Stimulated activated CD4-positive, alpha-beta T cell treated with anti-CD3 and anti-CD28 coated beads, Interleukin-2, amount 100 ng/mL, for 48 hours (primary cell): ENCODE measurements around the gene OR10A5.
"Not testable (repeated sequence)": the region's sequence is repeated elsewhere in the genome, so short reads cannot be mapped to it uniquely, and the experiment has no call there.

ENCODE experiments used
- DNase-seq, 2 donors: peaks; one replicate each; pipeline ENCODE4 v3.0.0-alpha.2; 2020

The OR10A5 gene

DNA sequence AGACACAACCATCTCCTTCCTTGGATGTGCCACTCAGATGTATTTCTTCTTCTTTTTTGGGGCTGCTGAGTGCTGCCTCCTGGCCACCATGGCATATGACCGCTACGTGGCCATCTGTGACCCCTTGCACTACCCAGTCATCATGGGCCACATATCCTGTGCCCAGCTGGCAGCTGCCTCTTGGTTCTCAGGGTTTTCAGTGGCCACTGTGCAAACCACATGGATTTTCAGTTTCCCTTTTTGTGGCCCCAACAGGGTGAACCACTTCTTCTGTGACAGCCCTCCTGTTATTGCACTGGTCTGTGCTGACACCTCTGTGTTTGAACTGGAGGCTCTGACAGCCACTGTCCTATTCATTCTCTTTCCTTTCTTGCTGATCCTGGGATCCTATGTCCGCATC is 31.4 kb downstream of the OR10A5 start:
- DNase-seq, result no peak

DNA sequence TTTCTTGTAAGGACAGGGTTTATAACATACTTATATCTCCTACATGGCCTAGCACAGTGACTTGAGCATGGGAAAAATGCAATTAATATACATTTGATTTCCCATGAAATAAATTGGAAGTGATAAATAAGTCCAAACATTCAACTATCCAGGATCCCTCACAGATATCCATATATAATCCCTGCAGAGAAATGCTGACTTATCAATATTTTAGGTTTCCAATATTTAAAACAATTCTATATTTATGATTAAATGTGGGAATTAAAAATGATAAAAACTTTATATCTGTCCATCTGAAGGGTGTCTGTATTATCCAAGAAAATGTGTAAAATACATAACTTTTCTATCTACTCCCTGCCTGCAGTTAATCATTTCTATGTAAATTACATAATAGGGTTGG is 37.3 kb downstream of the OR10A5 start:
- DNase-seq, result no peak

DNA sequence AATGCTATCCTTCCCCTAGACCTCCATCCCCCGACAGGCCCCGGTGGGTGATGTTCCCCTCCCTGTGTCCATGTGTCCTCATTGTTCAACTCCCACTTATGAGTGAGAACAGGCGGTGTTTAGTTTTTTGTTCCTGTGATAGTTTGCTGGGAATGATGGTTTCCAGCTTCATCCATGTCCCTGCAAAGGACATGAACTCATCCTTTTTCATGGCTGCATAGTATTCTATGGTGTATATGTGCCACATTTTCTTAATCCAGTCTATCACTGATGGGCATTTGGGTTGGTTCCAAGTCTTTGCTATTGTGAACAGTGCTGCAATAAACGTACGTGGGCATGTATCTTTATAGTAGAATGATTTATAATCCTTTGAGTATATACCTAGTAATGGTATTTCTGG is 42.2 kb downstream of the OR10A5 start:
- not testable (repeated sequence) for DNase-seq

DNA sequence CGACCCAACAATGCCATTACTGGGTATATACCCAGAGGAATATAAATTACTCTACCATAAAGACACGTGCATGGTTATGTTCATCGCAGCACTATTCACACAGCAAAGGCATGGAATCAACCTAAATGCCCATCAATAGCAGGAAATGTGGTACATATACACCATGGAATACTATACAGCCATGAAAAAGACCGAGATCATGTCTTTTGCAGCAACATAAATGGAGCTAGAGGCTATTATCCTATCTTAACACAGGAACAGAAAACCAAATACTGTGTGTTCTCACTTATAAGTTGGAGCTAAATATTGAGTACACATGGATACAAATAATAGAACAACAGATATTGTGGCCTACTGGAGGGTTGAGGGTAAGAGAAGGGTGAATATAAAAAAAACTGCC is 43.3 kb downstream of the OR10A5 start:
- DNase-seq, result no peak

DNA sequence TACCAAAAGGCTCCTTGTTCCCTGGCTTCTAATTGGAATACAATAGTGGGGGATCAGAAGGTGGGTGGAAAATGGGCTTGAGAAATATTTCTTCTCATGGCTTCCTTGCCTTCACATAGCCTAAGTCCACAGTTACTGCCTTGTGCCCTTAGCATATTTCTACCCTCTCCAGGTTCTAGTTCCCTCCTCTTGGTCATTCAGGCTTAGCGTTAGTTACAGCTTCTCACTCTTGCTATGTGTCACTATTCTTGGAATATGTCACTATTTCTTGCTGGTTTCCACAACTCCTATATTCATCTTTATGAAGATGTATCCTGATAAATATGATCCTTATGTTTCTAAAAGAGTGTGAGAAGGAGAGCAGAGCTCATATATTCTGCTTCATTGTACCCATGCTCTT is 44.4 kb downstream of the OR10A5 start:
- no peak for DNase-seq

DNA sequence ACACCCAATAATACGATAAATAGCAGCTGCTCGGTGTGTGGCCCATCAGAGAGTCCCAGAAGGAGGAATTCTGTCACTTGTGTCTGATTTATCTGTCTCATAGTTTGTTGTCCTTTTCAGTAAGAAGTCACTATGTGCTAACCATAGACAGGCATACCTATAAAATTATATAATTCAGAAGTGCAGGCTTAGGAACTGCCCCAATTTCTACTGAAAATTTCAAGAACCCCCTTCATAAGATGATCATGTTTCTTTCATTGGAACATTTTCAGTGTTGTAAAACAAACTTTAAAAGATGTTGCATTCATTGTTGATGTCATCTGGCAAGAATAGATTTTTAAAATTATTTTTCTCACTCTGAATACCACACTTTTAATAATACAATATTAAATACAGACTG is 46.9 kb downstream of the OR10A5 start, which contains the start of gene OR2D2:
Gene OR2D2, minus strand, starts transcription at position 101 of the 400 bp plus-strand sequence. Its CDS starts 0 bp downstream, at position 101.
- DNase-seq, result no peak

DNA sequence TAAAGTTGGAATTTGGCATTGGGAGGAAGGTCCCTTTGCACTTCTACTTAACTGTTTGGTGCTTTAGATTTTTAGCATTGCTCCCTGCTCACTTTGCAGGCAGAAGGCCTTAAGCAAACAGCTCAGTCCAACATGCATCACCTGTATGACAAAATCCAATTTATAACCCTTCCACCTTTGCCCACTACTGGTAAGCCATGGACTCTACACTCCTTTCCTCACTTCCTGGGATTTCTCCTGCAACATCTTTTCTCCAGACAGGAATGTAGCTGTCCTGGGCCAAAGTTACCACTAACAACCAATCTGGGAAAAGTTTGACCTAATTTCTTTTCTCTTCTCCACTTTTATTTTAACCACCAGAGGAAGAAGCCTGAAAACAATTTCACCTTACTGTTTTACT is 48.6 kb downstream of the OR10A5 start:
- no peak for DNase-seq

DNA sequence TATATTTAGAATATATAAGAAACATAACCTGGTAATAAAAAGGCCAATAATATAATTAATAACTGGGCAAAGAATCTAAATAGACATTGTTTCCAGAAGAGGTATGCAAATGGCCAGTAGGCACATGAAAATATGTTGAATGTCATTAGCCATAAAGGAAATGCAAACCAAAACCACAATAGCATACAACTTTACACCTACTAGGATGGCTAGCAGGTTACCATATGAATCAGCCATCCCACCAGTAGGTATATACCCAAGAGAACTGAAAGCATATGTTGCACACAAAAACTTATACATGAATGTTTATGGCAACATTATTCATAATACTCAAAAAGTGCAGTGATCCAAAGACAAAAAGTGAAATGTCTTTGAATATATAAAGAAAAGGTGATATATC is 49.5 kb downstream of the OR10A5 start:
- DNase-seq, result no peak
